Measurements from ENCODE around the gene CES2. TPM values are rescaled to one million over a fixed set of nuclear protein-coding genes. Genes with fewer than 3 reads are reported as not detected.
"Not testable (repeated sequence)": the region's sequence is repeated elsewhere in the genome, so short reads cannot be mapped to it uniquely, and the experiment has no call there.

The CES2 gene
- polyA plus RNA-seq, 1 of the 3 experiments (the other 2 are of a cell fraction): 33.1 TPM

DNA sequence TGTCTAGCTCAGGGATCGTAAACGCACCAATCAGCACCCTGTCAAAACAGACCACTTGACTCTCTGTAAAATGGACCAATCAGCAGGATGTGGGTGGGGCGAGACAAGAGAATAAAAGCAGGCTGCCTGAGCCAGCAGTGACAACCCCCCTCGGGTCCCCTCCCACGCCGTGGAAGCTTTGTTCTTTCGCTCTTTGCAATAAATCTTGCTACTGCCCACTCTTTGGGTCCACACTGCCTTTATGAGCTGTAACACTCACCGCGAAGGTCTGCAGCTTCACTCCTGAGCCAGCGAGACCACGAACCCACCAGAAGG lies 39.6 kb downstream of the CES2 start:
- WGBS (ENCODE audit: low lambda C conversion rate): 80% methylated on average over 11 of the region's 11 CpGs
- POLR2A ChIA-PET; DNase-seq; H3K27ac ChIP-seq (ENCODE audit: low read depth in 2 of 2, low read length in 1 of 2); H3K36me3 ChIP-seq (replicated peaks in 1 of 2; ENCODE audit: control insufficient read depth in 1 of 2, insufficient read depth in 2 of 2, low read length in 1 of 2); H2AFZ ChIP-seq (ENCODE audit: low read depth); H3K9ac ChIP-seq; H3F3A ChIP-seq (replicated peaks; ENCODE audit: insufficient read depth); H3K4me3 ChIP-seq (ENCODE audit: low read depth in 2 of 2, low read length in 1 of 2); H3K9me3 ChIP-seq; H3K4me2 ChIP-seq; H3K9me2 ChIP-seq; H3K4me1 ChIP-seq (ENCODE audit: control insufficient read depth in 1 of 2, insufficient read depth in 2 of 2, low read depth in 1 of 2, low read length in 1 of 2); H3K79me2 ChIP-seq (ENCODE audit: insufficient read depth); H4K20me1 ChIP-seq (ENCODE audit: insufficient read depth); H3K27me3 ChIP-seq (ENCODE audit: insufficient read depth): not testable (repeated sequence)
- CTCF ChIA-PET: interaction anchor here (1.1 to 6.9 kb wide), 5 partner anchors 9 to 188 kb away, joined by 3 to 103 read pairs (median 11); partner anchors contain the start of genes B3GNT9 and CES3

DNA sequence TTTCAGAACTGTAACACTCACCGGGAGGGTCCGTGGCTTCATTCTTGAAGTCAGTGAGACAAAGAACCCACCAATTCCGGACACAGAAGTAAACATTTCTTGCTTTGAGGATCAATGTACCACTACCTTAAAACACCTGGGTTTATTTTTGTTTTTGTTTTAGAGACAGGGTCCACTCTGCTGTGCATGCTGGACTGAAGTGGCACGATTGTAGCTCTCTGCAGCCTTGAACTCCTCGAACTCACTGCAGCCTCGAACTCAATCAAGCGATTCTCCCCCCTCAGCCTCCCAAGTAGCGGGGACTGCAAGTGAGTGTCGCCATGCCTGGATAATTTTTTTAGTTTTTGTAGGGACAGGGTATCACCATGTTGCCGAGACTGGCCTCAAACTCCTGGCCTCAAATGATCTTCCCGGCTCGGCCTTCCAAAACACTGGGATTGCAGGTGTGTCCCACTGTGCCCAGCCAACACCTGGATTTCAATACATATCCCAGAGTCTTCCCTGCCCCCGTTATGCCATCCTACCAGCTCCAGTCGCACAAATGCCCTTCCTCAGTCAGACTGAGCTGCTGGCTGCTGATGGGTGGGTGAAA lies 40.1 kb downstream of the CES2 start:
- ChIA-PET POLR2A (no interaction called here), CTCF (interaction anchor here (0.8 to 6.9 kb wide), 8 partner anchors 10 to 188 kb away, joined by 3 to 103 read pairs (median 5); partner anchors contain the start of genes B3GNT9 and CES3)
- no peak overlapping the region for H2AFZ ChIP-seq (ENCODE audit: low read depth)
- no peaks in the 10 kb centered on the region; a peak in 1 of 4 replicates for H3K4me1 ChIP-seq (ENCODE audit: control insufficient read depth in 1 of 2, insufficient read depth in 2 of 2, low read depth in 1 of 2, low read length in 1 of 2)
- no peaks in the 10 kb centered on the region for H3K9me3 ChIP-seq
- H3K4me3 ChIP-seq (ENCODE audit: low read depth in 2 of 2, low read length in 1 of 2): no peak overlapping the region
- no peak overlapping the region for H3K4me2 ChIP-seq
- no peaks in the 10 kb centered on the region for H3F3A ChIP-seq (replicated peaks; ENCODE audit: insufficient read depth)
- WGBS (ENCODE audit: low lambda C conversion rate): 78% methylated on average over 14 of the region's 14 CpGs
- H3K27me3 ChIP-seq (ENCODE audit: insufficient read depth): no peaks in the 10 kb centered on the region
- no peak for DNase-seq
- TF ChIP-seq NRF1 (IDR thresholded peaks at IDR 0.05; ENCODE audit: low read depth, low read length) (no peak), CHD2 (IDR thresholded peaks at IDR 0.05; ENCODE audit: low read length, partially characterized antibody) (no peak), FOSL2 (IDR thresholded peaks at IDR 0.05; ENCODE audit: borderline replicate concordance, low read depth) (no peak)
- TF ChIP-seq, protein P1, sequence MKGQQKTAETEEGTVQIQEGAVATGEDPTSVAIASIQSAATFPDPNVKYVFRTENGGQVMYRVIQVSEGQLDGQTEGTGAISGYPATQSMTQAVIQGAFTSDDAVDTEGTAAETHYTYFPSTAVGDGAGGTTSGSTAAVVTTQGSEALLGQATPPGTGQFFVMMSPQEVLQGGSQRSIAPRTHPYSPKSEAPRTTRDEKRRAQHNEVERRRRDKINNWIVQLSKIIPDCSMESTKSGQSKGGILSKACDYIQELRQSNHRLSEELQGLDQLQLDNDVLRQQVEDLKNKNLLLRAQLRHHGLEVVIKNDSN (IDR thresholded peaks at IDR 0.05; ENCODE audit: borderline replicate concordance, low read depth): no peak
- TF ChIP-seq, protein P2, sequence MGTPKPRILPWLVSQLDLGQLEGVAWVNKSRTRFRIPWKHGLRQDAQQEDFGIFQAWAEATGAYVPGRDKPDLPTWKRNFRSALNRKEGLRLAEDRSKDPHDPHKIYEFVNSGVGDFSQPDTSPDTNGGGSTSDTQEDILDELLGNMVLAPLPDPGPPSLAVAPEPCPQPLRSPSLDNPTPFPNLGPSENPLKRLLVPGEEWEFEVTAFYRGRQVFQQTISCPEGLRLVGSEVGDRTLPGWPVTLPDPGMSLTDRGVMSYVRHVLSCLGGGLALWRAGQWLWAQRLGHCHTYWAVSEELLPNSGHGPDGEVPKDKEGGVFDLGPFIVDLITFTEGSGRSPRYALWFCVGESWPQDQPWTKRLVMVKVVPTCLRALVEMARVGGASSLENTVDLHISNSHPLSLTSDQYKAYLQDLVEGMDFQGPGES (IDR thresholded peaks at IDR 0.05; ENCODE audit: low read depth, low read length): no peak
- TF ChIP-seq, protein P3, sequence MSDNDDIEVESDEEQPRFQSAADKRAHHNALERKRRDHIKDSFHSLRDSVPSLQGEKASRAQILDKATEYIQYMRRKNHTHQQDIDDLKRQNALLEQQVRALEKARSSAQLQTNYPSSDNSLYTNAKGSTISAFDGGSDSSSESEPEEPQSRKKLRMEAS (IDR thresholded peaks at IDR 0.05; ENCODE audit: low read depth): no peak
- no peaks in the 10 kb centered on the region for H3K36me3 ChIP-seq (replicated peaks in 1 of 2; ENCODE audit: control insufficient read depth in 1 of 2, insufficient read depth in 2 of 2, low read length in 1 of 2)
- no peaks in the 10 kb centered on the region for H3K79me2 ChIP-seq (ENCODE audit: insufficient read depth)
- H4K20me1 ChIP-seq (ENCODE audit: insufficient read depth): no peaks in the 10 kb centered on the region
- no peak overlapping the region for H3K27ac ChIP-seq (ENCODE audit: low read depth in 2 of 2, low read length in 1 of 2)
- no peak overlapping the region for H3K9ac ChIP-seq
- H3K9me2 ChIP-seq: no peaks in the 10 kb centered on the region

GRCh38 chr16:66976746-66977145 lies 41.4 kb downstream of the CES2 start:
- WGBS (ENCODE audit: low lambda C conversion rate): 76% methylated on average over 13 of the region's 13 CpGs
- no peak for DNase-seq
- no peak overlapping the region for H2AFZ ChIP-seq (ENCODE audit: low read depth)
- no peaks in the 10 kb centered on the region for H3F3A ChIP-seq (replicated peaks; ENCODE audit: insufficient read depth)
- CTCF ChIA-PET: interaction anchor here (0.6 to 6.9 kb wide), 31 partner anchors 8 to 309 kb away, joined by 3 to 103 read pairs (median 5); partner anchors contain the start of genes B3GNT9, CES3, CES4A and PHAF1
- H3K27me3 ChIP-seq (ENCODE audit: insufficient read depth): no peaks in the 10 kb centered on the region
- H4K20me1 ChIP-seq (ENCODE audit: insufficient read depth): no peaks in the 10 kb centered on the region
- H3K4me1 ChIP-seq (ENCODE audit: control insufficient read depth in 1 of 2, insufficient read depth in 2 of 2, low read depth in 1 of 2, low read length in 1 of 2): no peaks in the 10 kb centered on the region; a peak in 1 of 4 replicates
- no peaks in the 10 kb centered on the region for H3K9me3 ChIP-seq
- H3K4me3 ChIP-seq (ENCODE audit: low read depth in 2 of 2, low read length in 1 of 2): no peak overlapping the region
- H3K36me3 ChIP-seq (replicated peaks in 1 of 2; ENCODE audit: control insufficient read depth in 1 of 2, insufficient read depth in 2 of 2, low read length in 1 of 2): no peaks in the 10 kb centered on the region
- no peak overlapping the region for H3K4me2 ChIP-seq
- TF ChIP-seq, protein P4, sequence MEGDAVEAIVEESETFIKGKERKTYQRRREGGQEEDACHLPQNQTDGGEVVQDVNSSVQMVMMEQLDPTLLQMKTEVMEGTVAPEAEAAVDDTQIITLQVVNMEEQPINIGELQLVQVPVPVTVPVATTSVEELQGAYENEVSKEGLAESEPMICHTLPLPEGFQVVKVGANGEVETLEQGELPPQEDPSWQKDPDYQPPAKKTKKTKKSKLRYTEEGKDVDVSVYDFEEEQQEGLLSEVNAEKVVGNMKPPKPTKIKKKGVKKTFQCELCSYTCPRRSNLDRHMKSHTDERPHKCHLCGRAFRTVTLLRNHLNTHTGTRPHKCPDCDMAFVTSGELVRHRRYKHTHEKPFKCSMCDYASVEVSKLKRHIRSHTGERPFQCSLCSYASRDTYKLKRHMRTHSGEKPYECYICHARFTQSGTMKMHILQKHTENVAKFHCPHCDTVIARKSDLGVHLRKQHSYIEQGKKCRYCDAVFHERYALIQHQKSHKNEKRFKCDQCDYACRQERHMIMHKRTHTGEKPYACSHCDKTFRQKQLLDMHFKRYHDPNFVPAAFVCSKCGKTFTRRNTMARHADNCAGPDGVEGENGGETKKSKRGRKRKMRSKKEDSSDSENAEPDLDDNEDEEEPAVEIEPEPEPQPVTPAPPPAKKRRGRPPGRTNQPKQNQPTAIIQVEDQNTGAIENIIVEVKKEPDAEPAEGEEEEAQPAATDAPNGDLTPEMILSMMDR (IDR thresholded peaks at IDR 0.05): no peak
- TF ChIP-seq PBX3 (IDR thresholded peaks at IDR 0.05) (no peak), POLR2AphosphoS5 (IDR thresholded peaks at IDR 0.05; ENCODE audit: low read depth, low read length) (no peak)
- TF ChIP-seq, protein P1 (IDR thresholded peaks at IDR 0.05; ENCODE audit: borderline replicate concordance, low read depth): no peak
- H3K9ac ChIP-seq: no peak overlapping the region
- POLR2A ChIA-PET: no interaction called here
- H3K79me2 ChIP-seq (ENCODE audit: insufficient read depth): no peaks in the 10 kb centered on the region
- H3K9me2 ChIP-seq: no peaks in the 10 kb centered on the region
- no peak overlapping the region for H3K27ac ChIP-seq (ENCODE audit: low read depth in 2 of 2, low read length in 1 of 2)

Data from SK-N-SH (cell line).